COR-L47 (cell line): ENCODE results near the gene RBMS1.
"Not testable (repeated sequence)": the region's sequence is repeated elsewhere in the genome, so short reads cannot be mapped to it uniquely, and the experiment has no call there.

ENCODE experiments used
- DNase-seq: peaks from one replicate; lab custom pipeline; 2025; lab: John Stamatoyannopoulos, UW

Gene RBMS1

GRCh38 chr2:160381425-160381951, 112.1 kb downstream of the RBMS1 start:
- DNase-seq = no peak

DNA sequence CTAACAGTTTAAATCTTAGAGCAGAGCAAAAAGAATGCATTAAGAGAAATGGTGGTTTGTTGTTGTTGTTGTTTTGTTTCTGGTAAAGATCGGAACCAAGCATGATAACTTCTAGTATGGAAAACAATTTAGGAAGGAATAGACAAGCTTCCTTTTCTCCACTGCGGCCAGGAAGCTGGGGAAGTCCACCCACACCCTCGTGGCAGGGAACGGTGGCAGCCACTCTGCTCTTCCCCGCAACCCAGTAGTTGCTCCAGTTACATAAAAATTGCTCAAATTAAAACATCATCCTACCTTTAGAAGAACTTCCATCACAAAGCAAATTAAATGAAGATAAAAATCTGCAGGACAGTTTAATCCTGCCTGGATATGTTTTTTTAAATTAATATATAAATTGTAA, 113.0 kb downstream of the RBMS1 start:
- DNase-seq = no peak

GRCh38 chr2:160380000-160380570, 113.5 kb downstream of the RBMS1 start:
- no peak for DNase-seq

- no peak for DNase-seq
Observed at GRCh38 chr2:160379399-160379798, 114.2 kb downstream of the RBMS1 start.

- no peak for DNase-seq
Observed at GRCh38 chr2:160377204-160377995, 116.2 kb downstream of the RBMS1 start.

DNA sequence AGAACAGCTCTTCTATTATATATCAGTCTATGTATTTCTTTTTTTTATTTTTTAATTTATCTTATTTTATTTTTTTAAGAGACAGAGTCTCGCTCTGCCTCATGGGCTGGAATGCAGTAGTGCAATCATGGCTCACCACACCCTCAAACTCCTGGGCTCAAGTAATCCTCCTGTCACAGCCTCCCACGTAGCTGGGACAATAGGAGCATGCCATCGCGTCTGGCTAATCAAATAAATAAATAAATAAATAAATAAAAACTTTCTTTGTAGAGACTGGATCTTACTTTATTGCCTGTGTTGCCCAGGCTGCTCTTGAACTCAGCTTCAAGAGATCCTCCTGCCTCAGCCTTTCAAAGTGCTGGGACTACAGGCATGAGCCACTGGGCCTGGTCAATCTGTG, 117.0 kb downstream of the RBMS1 start:
- no peak for DNase-seq

DNA sequence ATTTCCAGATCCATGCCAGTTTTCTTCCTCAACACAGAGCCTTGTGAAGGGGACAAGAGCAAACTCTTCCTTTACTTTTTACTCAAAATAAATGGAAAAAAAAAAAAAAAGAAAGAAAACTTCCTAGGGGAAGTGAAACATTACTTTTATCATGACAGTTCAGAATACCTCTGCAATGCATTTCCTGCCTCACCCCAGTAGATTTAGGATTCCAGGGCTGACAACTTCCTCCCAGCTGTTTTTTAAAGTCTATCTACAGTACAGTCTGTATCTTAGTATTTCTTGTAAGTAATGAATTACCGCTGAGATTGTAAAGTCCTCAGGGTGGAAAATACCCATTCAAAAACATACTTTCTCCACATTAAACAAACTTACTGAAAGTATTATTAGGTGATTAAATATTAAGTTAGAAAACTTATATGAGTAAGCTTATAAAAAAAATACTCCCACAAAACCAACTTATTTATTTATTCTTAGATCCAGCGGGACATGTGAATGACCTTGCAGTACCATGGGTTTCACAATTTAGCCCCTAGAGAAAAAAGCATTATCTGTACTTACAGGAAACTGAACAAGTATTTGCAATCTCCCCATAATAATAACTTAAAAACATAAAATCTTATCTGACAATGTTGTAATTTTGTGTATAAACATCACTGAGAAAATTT, 117.7 kb downstream of the RBMS1 start:
- DNase-seq = no peak

DNA sequence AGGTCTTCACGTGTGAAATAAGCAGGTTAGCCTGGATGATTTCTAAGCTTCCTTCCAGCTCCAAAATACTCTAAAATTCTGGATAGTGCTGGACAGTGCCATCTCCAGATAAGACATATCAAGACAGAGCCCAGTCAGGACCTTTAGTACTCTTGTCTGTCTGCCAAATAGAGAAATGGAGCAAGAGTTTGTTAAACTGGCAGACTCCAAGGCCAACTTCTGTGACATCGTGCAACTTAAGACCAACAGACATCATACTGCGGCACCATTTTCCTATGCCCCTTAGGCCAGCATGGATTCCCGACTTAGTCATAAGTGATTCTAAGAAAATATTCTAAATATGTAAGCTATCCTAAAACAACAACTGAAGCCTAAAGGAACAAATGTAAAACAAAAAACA, 118.6 kb downstream of the RBMS1 start:
- no peak for DNase-seq

DNA sequence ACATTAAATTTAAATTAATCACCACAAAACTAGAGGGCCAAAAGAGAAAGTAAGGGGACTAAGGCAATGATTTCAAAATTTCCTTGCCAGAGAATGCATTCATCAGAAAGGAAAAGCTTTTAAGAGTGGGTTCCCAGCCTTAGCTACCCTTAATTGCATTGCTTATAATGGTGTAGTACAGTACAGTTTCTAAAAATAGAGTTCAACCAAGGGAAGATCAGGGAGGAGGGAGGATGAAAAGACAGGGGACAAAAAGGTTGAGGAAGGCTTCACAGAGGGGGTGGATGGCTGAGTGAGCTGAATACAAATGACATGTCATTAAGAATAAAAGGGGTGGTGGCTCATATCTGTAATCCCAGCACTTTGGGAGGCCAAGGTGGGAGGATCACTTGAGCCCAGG, 119.9 kb downstream of the RBMS1 start:
- no peak for DNase-seq

DNA sequence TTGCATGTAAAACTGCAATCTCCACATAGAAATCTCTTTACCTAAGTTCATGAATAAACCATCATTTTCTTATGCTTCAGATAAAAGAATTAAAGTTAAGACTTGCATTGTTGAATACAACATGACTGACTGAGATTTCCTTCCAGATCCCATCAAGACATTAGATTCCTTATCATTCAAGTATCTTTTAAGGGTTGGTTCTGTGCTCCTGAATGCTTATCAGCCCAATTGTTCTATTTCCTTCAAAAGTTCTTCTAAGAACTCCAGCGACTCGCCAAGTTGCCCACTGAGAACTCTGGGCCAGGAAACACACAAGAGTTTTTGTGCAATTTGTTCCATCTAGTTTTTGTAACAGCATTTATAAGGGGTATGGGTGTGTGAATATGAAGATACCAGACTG, 120.3 kb downstream of the RBMS1 start:
- no peak for DNase-seq

DNA sequence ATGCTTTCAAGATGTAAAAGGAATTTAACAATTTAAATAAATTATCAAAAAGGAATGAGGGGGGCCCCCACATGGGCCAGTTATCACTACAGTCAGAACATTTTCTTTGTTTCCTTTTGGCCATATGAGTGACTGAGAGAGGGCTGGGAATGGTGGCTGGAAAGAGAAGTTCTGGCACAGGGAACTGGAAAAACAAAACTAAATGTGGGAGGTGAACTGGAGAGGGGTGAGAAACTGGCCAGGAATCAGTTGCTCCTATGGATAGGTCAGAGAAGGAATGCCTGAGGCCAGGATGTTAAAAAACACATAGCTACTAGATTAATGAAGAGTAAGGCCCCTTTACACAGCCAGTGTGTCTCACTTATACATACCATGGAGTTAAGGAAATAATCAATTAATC, 121.0 kb downstream of the RBMS1 start:
- no peak for DNase-seq

GRCh38 chr2:160372010-160372356, 121.6 kb downstream of the RBMS1 start:
- no peak for DNase-seq

DNA sequence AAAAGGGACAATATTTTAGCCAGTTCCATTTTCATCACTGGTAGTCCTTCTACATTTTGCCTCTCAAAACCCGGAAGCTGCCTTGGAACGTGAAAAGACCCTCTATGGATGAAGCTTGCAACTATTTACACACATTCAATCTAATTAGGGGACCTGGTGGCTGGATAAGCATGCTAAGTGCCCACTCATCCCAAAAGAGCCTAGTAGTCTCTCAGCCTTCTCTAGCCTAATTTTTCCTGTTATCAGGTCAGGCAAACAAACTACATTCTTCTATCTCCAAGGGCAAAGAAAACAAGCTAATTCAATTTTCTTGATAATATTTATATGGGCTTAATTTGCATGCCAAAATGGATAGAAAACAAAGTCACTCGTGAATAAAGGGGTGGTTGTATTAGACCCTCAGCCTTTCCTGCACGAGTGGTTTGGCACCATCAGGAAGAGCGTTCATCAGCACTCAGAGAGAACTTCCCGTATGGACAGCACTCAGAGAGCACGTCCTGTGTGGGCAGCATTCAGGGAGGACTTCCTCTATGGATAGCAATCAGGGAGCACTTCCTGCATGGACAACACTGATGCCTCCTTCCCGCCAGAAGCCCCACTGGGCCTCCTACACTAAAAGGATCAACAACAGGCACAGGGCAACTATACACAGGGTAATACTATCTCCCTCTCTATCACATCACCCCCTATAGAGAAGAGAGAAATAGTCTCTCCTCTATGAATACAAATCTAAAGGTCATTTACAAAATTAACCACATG, 122.2 kb downstream of the RBMS1 start:
- DNase-seq = peak; percentile 37

GRCh38 chr2:160368988-160369930, 124.3 kb downstream of the RBMS1 start:
- no peak for DNase-seq

GRCh38 chr2:160367887-160368286, 125.7 kb downstream of the RBMS1 start:
- DNase-seq = no peak

DNA sequence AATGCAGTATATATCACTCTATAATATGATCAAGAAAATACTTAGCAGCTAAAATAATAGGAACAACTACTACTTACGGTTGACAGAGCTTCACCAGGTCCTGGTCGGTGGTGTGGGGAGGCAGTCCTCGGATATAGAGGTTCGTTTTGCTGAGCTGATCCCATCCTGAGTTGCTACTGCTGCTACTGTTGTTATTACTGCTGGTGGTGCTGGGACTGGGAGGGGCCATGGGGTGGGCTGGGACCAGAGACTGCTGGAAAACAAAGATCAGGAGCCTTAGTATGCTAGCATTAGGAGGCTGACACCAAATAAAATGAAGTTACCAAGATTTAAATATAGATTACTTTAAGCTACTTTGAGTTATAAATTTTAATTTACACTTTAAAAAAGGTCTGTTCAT, 126.5 kb downstream of the RBMS1 start:
- not testable (repeated sequence) for DNase-seq

DNA sequence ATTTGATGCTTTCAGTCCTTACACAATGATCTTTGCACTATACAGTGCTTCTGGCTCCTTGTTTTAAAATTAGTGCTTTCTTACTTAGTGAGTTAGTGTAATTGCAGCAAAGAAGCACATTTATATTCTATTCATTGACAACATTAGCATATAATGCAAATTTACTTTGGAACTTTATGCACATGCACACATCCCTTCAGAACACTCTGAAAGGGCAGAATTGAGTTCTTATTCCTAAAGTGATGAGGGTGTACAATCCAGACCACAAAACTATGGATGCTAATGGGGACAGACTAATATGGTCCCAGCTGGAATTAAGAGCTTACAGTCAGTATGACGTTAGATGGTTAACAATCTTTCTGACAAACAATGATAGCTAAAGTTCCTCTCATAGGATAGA, 127.1 kb downstream of the RBMS1 start:
- no peak for DNase-seq

DNA sequence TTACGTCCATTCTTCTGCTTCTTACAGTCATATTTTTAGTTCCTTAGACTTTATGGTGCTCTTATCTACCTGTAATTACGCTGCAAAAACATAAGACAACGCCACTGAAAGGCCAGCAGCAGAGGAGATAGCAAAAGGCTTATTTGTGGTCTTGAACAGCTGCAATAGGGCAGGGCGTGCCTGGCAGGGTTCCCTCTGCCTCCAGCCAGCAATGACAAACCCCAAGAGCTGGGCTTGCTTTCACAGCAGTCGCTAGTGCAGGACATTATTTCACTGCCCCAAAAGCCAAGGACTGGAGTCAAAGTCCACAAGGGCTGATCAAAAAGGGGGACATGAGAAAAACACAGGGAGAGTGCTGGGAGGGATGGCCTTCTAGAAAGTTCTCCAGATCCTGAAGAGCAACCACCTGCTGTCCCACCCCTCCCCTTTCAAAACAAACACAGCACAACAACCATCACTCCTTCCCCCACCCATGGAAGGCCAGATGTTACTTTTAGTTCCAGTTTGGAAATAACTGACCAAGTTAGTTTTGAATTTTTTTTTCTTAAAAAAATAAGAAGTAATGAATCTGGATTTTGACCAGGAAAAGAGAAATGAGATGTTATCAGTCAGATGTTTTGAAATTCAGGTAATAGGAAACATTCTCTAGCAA, 127.8 kb downstream of the RBMS1 start:
- DNase-seq = no peak

DNA sequence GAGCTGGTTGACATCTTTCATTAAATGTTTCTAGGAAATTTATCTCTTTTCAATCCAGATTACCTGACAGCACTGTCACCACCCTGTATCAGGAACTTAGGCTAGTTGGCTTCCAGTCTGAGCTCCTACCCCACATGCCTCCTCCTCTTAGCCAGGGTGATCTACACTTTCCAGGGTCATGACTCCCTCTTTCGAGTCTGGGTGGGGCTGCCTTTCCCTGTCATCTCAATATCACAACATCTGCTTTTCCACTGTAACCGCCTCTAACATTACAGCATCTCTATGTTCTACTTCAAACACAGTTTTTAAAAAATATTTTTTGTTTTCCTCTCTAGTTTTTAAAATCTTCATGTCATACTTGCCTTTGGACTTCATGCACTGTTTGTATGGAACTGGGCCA, 129.2 kb downstream of the RBMS1 start:
- DNase-seq = no peak

DNA sequence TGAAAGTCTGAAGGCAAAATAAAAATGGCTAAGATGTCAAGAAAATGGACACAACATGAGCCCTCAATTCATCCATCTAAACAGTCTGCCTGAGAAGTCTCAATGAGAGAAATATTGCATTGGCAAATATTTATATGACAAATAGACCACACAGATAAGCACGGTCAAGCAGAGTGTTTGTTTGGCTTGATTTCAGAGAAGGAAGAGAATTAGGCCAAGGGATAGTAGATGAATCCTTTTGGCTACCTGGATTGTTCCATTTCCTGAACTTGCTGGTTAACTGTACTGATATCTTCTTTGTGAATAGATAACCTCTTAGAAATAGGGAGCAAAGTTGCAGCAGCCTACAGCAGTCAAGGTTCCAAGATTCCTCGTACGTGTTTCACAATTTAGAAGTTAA, 129.6 kb downstream of the RBMS1 start:
- no peak for DNase-seq

- no peak for DNase-seq
Observed at GRCh38 chr2:160363055-160363454, 130.6 kb downstream of the RBMS1 start.
